ENCODE data around the gene RNF10.

GRCh38 chr12:120515496-120515895, 18.7 kb upstream of the RNF10 start:
- no peak for TF ChIP-seq POLR2A (IDR thresholded peaks at IDR 0.05; ENCODE audit: low read length)
- TF ChIP-seq GATA1 (IDR thresholded peaks at IDR 0.05; ENCODE audit: low read depth, low read length), result no peak
